HepG2 (cell line): Measurements from ENCODE around the gene OR52N4. TPM values are rescaled to one million over a fixed set of nuclear protein-coding genes. Genes with fewer than 3 reads are reported as not detected.

Experiments used
- ATAC-seq: fragments of 200-7000 bp; cut with Tn5 transposase; 3 replicates; pipeline ENCODE4 v1.9.1; 2020; ENCODE audit warnings: mild to moderate bottlenecking, moderate library complexity
- BruUV-seq: library from RNA; stranded (reverse); fragments of 400-500 nt; replicated peaks from 2 replicates; lab custom pipeline; 2021; lab: Mats Ljungman, UMichigan
- CTCF ChIA-PET: fragments of 300-600 bp; formaldehyde crosslinking; extraction: SDS; loops from one replicate; lab custom pipeline; 2021; ENCODE audit warnings: low total read pairs, inconsistent platforms, low intra/inter-chr PET ratio; lab: Yijun Ruan, JAX
- POLR2A ChIA-PET: fragments of 350-600 bp; sonication (Branson Sonifier 250); formaldehyde crosslinking; loops from one replicate; lab custom pipeline; 2020; ENCODE audit warnings: antibody characterized with exemption, inconsistent platforms; lab: Yijun Ruan, JAX
- DNase-seq: peaks from one replicate; pipeline ENCODE4 v3.0.0-alpha.2; 2015; ENCODE audit warnings: low spot score
- FAIRE-seq: peaks from 3 replicates; lab custom pipeline; 2011; peaks lifted over from hg19 to GRCh38; lab: Jason Lieb, UNC
- H2AFZ ChIP-seq: one replicate; pipeline ENCODE4 v1.6.1; 2011; ENCODE audit warnings: low read length, inconsistent platforms
- H3K27ac ChIP-seq: fragments of 300-600 bp; 3 replicates; pipeline ENCODE4 v1.8.0; 2011; ENCODE audit warnings: mixed run types, mild to moderate bottlenecking, mixed read lengths, low read length, inconsistent platforms; ENCODE audit not compliant: insufficient read depth; ENCODE audit errors: extremely low read length
- H3K27me3 ChIP-seq, 2 experiments: fragments of 200-600 bp in 1 of 2; 2 replicates in 1 of 2; 3 replicates in 1 of 2; pipeline versions ENCODE4 v1.6.0 to v1.8.0; 2011; ENCODE audit warnings: low read length in 2 of 2, mild to moderate bottlenecking in 2 of 2, moderate library complexity in 2 of 2, inconsistent platforms in 1 of 2; ENCODE audit not compliant: insufficient read depth in 2 of 2, control insufficient read depth in 1 of 2
- H3K36me3 ChIP-seq, 2 experiments: fragments of 200-600 bp in 1 of 2; replicated peaks in 1 of 2; 2 replicates in 1 of 2; 3 replicates in 1 of 2; pipeline versions ENCODE4 v1.5.1 to v1.8.0; 2011; ENCODE audit warnings: low read length in 2 of 2, inconsistent platforms in 1 of 2; ENCODE audit not compliant: insufficient read depth in 2 of 2, control insufficient read depth in 1 of 2
- H3K4me1 ChIP-seq: 2 replicates; pipeline ENCODE4 v1.5.1; 2012; ENCODE audit warnings: low read length, inconsistent platforms; ENCODE audit not compliant: insufficient read depth
- H3K4me2 ChIP-seq: 2 replicates; pipeline ENCODE4 v1.6.0; 2011; ENCODE audit warnings: low read depth, low read length, inconsistent platforms
- H3K4me3 ChIP-seq, 3 experiments: fragments of 200-600 bp in 1 of 3; sonication (generic), shearing (Covaris generic) in 1 of 3; replicated peaks in 1 of 3; 2 replicates each; pipeline ENCODE4 v1.5.1; 2011 to 2016; ENCODE audit warnings: low read length in 3 of 3, inconsistent platforms in 2 of 3, low read depth in 2 of 3, mild to moderate bottlenecking in 2 of 3, control low read depth in 1 of 3, mixed read lengths in 1 of 3; ENCODE audit not compliant: insufficient read depth in 1 of 3
- H3K79me2 ChIP-seq: one replicate; pipeline ENCODE4 v1.6.1; 2011; ENCODE audit warnings: low read length, inconsistent platforms; ENCODE audit not compliant: insufficient read depth
- H3K9ac ChIP-seq: 2 replicates; pipeline ENCODE4 v1.6.0; 2011; ENCODE audit warnings: mild to moderate bottlenecking, low read depth, low read length, inconsistent platforms; ENCODE audit not compliant: insufficient read depth
- H3K9me3 ChIP-seq: 2 replicates; pipeline ENCODE4 v1.5.1; 2012; ENCODE audit warnings: mild to moderate bottlenecking, low read length
- H4K20me1 ChIP-seq: 2 replicates; pipeline ENCODE4 v1.6.0; 2011; ENCODE audit warnings: inconsistent platforms, mild to moderate bottlenecking, low read length, moderate library complexity; ENCODE audit not compliant: insufficient read depth
- BCL6 ChIP-seq: IDR thresholded peaks from 2 replicates; pipeline ENCODE4 v1.6.1; 2016; ENCODE audit warnings: missing genetic modification reagents, missing compliant biosample characterization
- ERF ChIP-seq: IDR thresholded peaks from 2 replicates; pipeline ENCODE4 v1.6.1; 2018; ENCODE audit warnings: missing biosample characterization, missing genetic modification reagents
- GLI4 ChIP-seq: sonication (generic); formaldehyde crosslinking; IDR thresholded peaks from 2 replicates; pipeline ENCODE4 v1.5.1; 2020; ENCODE audit warnings: missing genetic modification reagents, mild to moderate bottlenecking, moderate library complexity, borderline replicate concordance
- KLF15 ChIP-seq: sonication (generic); formaldehyde crosslinking; IDR thresholded peaks from 2 replicates; pipeline ENCODE4 v1.8.1; 2023; ENCODE audit warnings: borderline replicate concordance, mild to moderate bottlenecking, inconsistent platforms, missing genetic modification reagents, mixed read lengths
- SAFB2 ChIP-seq: sonication (generic); formaldehyde crosslinking; IDR thresholded peaks from 2 replicates; pipeline ENCODE4 v1.5.1; 2020; ENCODE audit warnings: missing genetic modification reagents, low read depth, mild to moderate bottlenecking, borderline replicate concordance
- TBX3 ChIP-seq: fragments of 450-650 bp; IDR thresholded peaks from 2 replicates; pipeline ENCODE4 v1.6.1; 2017; ENCODE audit warnings: antibody characterized with exemption, mild to moderate bottlenecking, inconsistent platforms, borderline replicate concordance
- YY1 ChIP-seq: IDR thresholded peaks from 2 replicates; pipeline ENCODE4 v1.6.1; 2011; ENCODE audit warnings: low read length, low read depth, moderate library complexity, mild to moderate bottlenecking; ENCODE audit not compliant: insufficient read depth, insufficient replicate concordance
- ZBTB7A ChIP-seq: sonication (generic); formaldehyde crosslinking; IDR thresholded peaks from 2 replicates; pipeline ENCODE4 v1.8.0; 2022; ENCODE audit warnings: mild to moderate bottlenecking, missing genetic modification reagents
- ZBTB7B ChIP-seq: sonication (generic); formaldehyde crosslinking; IDR thresholded peaks from 2 replicates; pipeline ENCODE4 v1.4.0; 2020; ENCODE audit warnings: missing genetic modification reagents
- ZNF230 ChIP-seq: sonication (generic); formaldehyde crosslinking; IDR thresholded peaks from 2 replicates; pipeline ENCODE4 v1.4.0; 2020; ENCODE audit warnings: mild to moderate bottlenecking, missing genetic modification reagents
- ZNF256 ChIP-seq: sonication (generic); formaldehyde crosslinking; conservative IDR thresholded peaks from 2 replicates; pipeline ENCODE4 v1.4.0; 2020; ENCODE audit warnings: missing genetic modification reagents
- ZNF354B ChIP-seq: sonication (generic); formaldehyde crosslinking; IDR thresholded peaks from 2 replicates; pipeline ENCODE4 v1.8.0; 2022; ENCODE audit warnings: mild to moderate bottlenecking, missing genetic modification reagents
- ZNF724P ChIP-seq: sonication (generic); formaldehyde crosslinking; IDR thresholded peaks from 2 replicates; pipeline ENCODE4 v1.8.0; 2022; ENCODE audit warnings: missing genetic modification reagents, borderline replicate concordance
- ZNF775 ChIP-seq: sonication (generic); formaldehyde crosslinking; IDR thresholded peaks from 2 replicates; pipeline ENCODE4 v1.4.0; 2020; ENCODE audit warnings: missing genetic modification reagents, mild to moderate bottlenecking, moderate library complexity, borderline replicate concordance
- WGBS: methylation state at CpG from one replicate; pipeline ENCODE4 v1.1.6; 2017; ENCODE audit warnings: low lambda C conversion rate; 5-methylcytosine and 5-hydroxymethylcytosine counted together
- in situ Hi-C: cut with HindIII; loops from 2 replicates; pipeline ENCODE4 v1.10.0; 2017; ENCODE audit warnings: low pct_unique_long_range_greater_than_20kb; ENCODE audit not compliant: extremely low pct_ligation_motif_present
- intact Hi-C: fragments of 100-400 bp; cut with micrococcal nuclease; formaldehyde crosslinking; loops from one replicate; pipeline ENCODE4 v1.10.0; 2022; ENCODE audit not compliant: unreplicated experiment
- polyA plus RNA-seq, 8 experiments: library from polyadenylated mRNA; depleted of rRNA in 3 of 8; stranded (reverse) in 7 of 8; unstranded in 1 of 8; fragments of >200 nt; fragmentation: Illumina TruSeq in 4 of 8; extraction: Trizol in 4 of 8; gene quantifications; 2 replicates each; pipeline versions ENCODE4 v1.2.1 to v1.2.3, GENCODE V29; 2011 to 2016; ENCODE audit warnings: low read depth in 4 of 8, missing spikeins in 1 of 8, mixed read lengths in 1 of 8; ENCODE audit not compliant: insufficient read depth in 1 of 8
- total RNA-seq, 5 experiments: library from RNA; depleted of rRNA; stranded (reverse); fragments of >200 nt; fragmentation: Illumina TruSeq; extraction: Trizol; gene quantifications; 2 replicates each; pipeline ENCODE4 v1.2.3, GENCODE V29; 2016; ENCODE audit warnings: low read depth in 1 of 5
- TF ChIP-seq, protein P1 (sequence below): fragments of 450-650 bp; IDR thresholded peaks from 2 replicates; pipeline ENCODE4 v1.6.1; 2017
- TF ChIP-seq, protein P2 (sequence below): sonication (generic); formaldehyde crosslinking; IDR thresholded peaks from 2 replicates; pipeline ENCODE4 v1.4.0; 2020; ENCODE audit warnings: missing genetic modification reagents

OR52N4 gene
- total and polyA plus RNA-seq, 2 of the 13 experiments (the other 11 are each of a cell fraction or from before 2014, with no cell fraction given), result 0.09 to 0.30 TPM

DNA sequence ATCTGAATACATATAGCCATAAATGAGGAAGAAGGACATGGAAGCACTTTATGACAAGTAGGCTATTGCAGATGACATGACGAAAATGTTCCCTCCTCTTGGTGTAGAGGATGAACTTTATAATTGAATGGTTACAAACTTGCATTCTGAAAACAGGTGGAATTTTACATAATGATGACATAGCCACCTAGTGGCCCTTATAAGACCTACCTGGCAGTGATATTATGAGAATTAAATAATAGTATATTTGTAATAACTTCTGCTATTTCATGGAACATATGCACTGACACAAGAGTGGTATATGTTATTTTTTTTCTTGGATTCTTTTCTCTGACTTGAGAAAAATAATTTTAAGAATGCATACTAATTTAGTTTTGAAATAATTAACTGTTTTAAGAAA is 41.5 kb upstream of the OR52N4 start:
- FAIRE-seq (no peak), ATAC-seq (no peak), DNase-seq (no peak)
- Histone ChIP-seq H3K4me1 (no peaks in the 10 kb centered on the region), H3K27ac (no peak overlapping the region), H3K9me3 (no peaks in the 10 kb centered on the region), H3K27me3 (no peaks in the 10 kb centered on the region; a peak in 1 of 5 replicates), H3K4me3 (no peak overlapping the region), H4K20me1 (no peaks in the 10 kb centered on the region), H2AFZ (no peak overlapping the region), H3K36me3 (no peaks in the 10 kb centered on the region), H3K79me2 (no peaks in the 10 kb centered on the region), H3K9ac (no peak overlapping the region), H3K4me2 (no peak overlapping the region)
- BruUV-seq, result no TSS peak
- 0% methylated on average over 1 of the region's 1 CpG for WGBS
- intact Hi-C loops (no loop called here), in situ Hi-C loops (no loop called here)
- TF ChIP-seq ZBTB7B (no peak), YY1 (no peak), TBX3 (no peak), KLF15 (CRISPR knock-in tag) (no peak), ZNF724P (CRISPR knock-in tag) (no peak), ZBTB7A (CRISPR knock-in tag) (no peak)
- CTCF ChIA-PET, result no interaction called here
- POLR2A ChIA-PET, result no interaction called here

DNA sequence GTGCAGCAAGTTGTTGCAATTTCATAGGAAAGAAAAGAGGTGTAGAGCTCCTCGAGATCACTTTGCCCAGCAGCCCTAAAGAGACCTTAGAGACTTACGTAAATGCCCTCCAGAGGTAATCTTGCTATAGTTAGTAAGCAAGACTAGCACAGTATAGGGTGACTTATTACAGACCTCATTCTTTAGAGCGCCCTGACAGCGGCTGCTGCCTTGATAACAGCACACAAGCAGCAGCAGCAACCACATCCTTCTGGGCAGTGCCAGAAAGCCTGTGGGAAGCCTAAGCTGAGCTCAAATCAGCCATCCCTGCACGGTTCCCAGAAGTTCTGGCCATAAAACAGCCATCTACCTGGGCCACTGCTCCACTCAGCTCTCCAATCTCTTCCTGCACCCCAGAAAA is 40.3 kb upstream of the OR52N4 start:
- POLR2A ChIA-PET, result no interaction called here
- WGBS, result 56% methylated on average over 2 of the region's 5 CpGs
- intact Hi-C loops, result no loop called here
- no peak for TF ChIP-seq ZNF354B (CRISPR knock-in tag)
- TF ChIP-seq SAFB2 (CRISPR knock-in tag), result no peak
- TF ChIP-seq GLI4 (CRISPR knock-in tag), result no peak
- TF ChIP-seq ERF (CRISPR knock-in tag), result no peak
- no peak for TF ChIP-seq ZNF775 (CRISPR knock-in tag)
- TF ChIP-seq, protein P1, sequence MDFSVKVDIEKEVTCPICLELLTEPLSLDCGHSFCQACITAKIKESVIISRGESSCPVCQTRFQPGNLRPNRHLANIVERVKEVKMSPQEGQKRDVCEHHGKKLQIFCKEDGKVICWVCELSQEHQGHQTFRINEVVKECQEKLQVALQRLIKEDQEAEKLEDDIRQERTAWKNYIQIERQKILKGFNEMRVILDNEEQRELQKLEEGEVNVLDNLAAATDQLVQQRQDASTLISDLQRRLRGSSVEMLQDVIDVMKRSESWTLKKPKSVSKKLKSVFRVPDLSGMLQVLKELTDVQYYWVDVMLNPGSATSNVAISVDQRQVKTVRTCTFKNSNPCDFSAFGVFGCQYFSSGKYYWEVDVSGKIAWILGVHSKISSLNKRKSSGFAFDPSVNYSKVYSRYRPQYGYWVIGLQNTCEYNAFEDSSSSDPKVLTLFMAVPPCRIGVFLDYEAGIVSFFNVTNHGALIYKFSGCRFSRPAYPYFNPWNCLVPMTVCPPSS, result no peak
- TF ChIP-seq BCL6, result no peak
- TF ChIP-seq, protein P2, sequence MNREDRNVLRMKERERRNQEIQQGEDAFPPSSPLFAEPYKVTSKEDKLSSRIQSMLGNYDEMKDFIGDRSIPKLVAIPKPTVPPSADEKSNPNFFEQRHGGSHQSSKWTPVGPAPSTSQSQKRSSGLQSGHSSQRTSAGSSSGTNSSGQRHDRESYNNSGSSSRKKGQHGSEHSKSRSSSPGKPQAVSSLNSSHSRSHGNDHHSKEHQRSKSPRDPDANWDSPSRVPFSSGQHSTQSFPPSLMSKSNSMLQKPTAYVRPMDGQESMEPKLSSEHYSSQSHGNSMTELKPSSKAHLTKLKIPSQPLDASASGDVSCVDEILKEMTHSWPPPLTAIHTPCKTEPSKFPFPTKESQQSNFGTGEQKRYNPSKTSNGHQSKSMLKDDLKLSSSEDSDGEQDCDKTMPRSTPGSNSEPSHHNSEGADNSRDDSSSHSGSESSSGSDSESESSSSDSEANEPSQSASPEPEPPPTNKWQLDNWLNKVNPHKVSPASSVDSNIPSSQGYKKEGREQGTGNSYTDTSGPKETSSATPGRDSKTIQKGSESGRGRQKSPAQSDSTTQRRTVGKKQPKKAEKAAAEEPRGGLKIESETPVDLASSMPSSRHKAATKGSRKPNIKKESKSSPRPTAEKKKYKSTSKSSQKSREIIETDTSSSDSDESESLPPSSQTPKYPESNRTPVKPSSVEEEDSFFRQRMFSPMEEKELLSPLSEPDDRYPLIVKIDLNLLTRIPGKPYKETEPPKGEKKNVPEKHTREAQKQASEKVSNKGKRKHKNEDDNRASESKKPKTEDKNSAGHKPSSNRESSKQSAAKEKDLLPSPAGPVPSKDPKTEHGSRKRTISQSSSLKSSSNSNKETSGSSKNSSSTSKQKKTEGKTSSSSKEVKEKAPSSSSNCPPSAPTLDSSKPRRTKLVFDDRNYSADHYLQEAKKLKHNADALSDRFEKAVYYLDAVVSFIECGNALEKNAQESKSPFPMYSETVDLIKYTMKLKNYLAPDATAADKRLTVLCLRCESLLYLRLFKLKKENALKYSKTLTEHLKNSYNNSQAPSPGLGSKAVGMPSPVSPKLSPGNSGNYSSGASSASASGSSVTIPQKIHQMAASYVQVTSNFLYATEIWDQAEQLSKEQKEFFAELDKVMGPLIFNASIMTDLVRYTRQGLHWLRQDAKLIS, result no peak
- TF ChIP-seq ZNF230 (CRISPR knock-in tag), result no peak
- no peak for TF ChIP-seq ZNF256

More for the DNA sequence above, 40.3 kb upstream of the OR52N4 start:
- ATAC-seq (no peak), FAIRE-seq (no peak), DNase-seq (no peak)
- CTCF ChIA-PET, result no interaction called here
- Histone ChIP-seq H3K9ac (no peak overlapping the region), H3K4me1 (no peaks in the 10 kb centered on the region), H2AFZ (no peak overlapping the region), H4K20me1 (no peaks in the 10 kb centered on the region), H3K36me3 (no peaks in the 10 kb centered on the region), H3K4me2 (no peak overlapping the region), H3K4me3 (no peak overlapping the region), H3K9me3 (no peaks in the 10 kb centered on the region), H3K27me3 (no peaks in the 10 kb centered on the region; a peak in 1 of 5 replicates), H3K27ac (no peak overlapping the region), H3K79me2 (no peaks in the 10 kb centered on the region)
- in situ Hi-C loops, result no loop called here
- BruUV-seq, result no TSS peak
